Measurements from ENCODE around the gene MT3. TPM values are rescaled to one million over a fixed set of nuclear protein-coding genes. Genes with fewer than 3 reads are reported as not detected.

The MT3 gene
- total RNA-seq, 6 experiments from 2014 or later: not detected

GRCh38 chr16:56549161-56549560 is 40.2 kb upstream of the MT3 start:
- H3K4me1 Mint-ChIP-seq (ENCODE audit: low read depth): peaks cover 32% of the 10 kb centered on the region

DNA sequence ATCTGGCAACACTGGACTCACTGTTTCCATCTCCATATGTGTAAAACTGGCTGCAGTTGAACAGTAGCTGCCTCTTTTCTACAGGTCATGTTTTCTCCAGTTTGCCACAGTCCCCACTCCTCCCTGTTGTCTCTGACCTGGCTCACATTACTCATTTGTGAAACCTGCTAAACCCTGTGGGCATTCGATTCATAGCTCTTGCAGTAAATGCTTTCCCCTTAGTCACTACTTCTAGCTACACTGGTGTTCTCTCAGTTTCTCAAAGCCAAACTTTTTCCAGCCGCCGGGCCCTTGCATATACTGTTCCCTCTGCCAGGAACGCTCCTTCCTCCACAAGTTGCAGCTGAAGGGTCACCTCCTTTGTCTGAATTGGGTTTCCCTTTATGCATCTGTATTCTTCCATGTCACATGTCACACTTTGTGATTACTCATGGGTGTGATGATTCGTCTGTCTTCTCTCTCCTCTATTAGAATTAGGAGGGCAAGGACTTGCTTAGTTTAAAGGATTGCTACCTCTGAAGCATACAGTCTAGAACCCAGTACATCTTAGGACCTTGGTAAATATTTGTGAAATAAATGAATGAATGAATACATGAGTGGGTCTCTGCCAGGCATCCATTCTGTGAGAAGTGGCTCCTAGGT is 39.5 kb upstream of the MT3 start:
- peaks cover 32% of the 10 kb centered on the region for H3K4me1 Mint-ChIP-seq (ENCODE audit: low read depth)
- H3K27ac Mint-ChIP-seq: no peak overlapping the region
- TF ChIP-seq, protein P1, sequence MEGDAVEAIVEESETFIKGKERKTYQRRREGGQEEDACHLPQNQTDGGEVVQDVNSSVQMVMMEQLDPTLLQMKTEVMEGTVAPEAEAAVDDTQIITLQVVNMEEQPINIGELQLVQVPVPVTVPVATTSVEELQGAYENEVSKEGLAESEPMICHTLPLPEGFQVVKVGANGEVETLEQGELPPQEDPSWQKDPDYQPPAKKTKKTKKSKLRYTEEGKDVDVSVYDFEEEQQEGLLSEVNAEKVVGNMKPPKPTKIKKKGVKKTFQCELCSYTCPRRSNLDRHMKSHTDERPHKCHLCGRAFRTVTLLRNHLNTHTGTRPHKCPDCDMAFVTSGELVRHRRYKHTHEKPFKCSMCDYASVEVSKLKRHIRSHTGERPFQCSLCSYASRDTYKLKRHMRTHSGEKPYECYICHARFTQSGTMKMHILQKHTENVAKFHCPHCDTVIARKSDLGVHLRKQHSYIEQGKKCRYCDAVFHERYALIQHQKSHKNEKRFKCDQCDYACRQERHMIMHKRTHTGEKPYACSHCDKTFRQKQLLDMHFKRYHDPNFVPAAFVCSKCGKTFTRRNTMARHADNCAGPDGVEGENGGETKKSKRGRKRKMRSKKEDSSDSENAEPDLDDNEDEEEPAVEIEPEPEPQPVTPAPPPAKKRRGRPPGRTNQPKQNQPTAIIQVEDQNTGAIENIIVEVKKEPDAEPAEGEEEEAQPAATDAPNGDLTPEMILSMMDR (IDR thresholded peaks at IDR 0.05): no peak
- no peaks in the 10 kb centered on the region for H3K9me3 Mint-ChIP-seq
- H3K36me3 Mint-ChIP-seq (ENCODE audit: low read depth): no peaks in the 10 kb centered on the region
- H3K27me3 Mint-ChIP-seq (ENCODE audit: insufficient read depth): peaks cover 22% of the 10 kb centered on the region
- no peak overlapping the region for H3K4me3 Mint-ChIP-seq
- peak; percentile 25 for DNase-seq

More at GRCh38 chr16:56549161-56549560, 40.2 kb upstream of the MT3 start:
- no peak for DNase-seq
- Mint-ChIP-seq H3K27ac (no peak overlapping the region), H3K9me3 (no peaks in the 10 kb centered on the region), H3K4me3 (no peak overlapping the region), H3K36me3 (ENCODE audit: low read depth) (no peaks in the 10 kb centered on the region), H3K27me3 (ENCODE audit: insufficient read depth) (peaks cover 16% of the 10 kb centered on the region)
- TF ChIP-seq, protein P1 (IDR thresholded peaks at IDR 0.05): no peak

DNA sequence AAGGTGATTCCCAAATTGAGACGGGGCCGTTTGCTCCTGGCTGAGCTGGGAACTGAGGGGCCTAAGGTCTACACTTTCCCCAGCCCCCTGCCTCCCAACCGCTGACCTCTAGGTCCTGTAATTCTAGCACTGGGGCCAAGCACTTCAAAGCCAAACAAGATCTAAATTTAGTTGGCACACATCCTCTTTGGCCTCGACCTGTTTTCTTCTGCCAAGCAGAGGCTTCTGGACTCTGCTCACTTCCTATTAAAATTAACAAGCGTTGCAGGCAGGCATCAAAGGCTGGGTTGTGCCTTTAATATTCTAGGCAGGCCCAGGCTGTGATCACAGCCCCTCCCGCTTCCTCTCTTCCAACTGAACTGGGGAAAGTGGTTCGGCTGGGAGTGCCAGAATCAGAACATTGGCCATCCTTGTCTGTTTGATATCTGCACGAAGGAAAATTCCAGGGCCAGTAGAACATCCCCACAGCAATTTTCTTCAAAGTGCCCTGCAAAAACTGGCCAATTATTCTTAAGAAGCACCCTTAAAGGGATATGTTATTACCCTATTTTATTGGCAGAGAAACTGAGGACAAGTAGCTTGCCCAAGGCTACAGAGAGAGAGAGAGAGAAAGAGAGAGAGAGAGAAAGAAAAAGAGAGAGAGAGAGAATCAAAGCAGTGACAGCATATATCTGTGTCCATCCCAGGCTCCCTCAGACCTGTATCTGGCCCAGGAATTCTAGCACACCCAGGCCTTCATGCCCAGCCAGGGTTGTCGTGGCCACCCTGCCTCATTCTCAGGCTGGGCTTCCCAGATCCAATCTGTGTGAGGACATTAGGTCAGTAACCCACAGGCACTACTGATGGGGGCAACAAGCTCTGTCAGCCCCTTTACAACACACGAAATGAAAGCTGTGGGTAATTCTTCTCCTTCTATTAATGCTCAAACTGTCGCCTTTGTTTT is 37.3 kb upstream of the MT3 start:
- Mint-ChIP-seq H3K4me1 (ENCODE audit: low read depth) (peaks cover 29% of the 10 kb centered on the region), H3K27me3 (ENCODE audit: insufficient read depth) (peaks cover 33% of the 10 kb centered on the region), H3K36me3 (ENCODE audit: low read depth) (no peaks in the 10 kb centered on the region), H3K4me3 (no peak overlapping the region), H3K9me3 (no peaks in the 10 kb centered on the region), H3K27ac (no peak overlapping the region)
- DNase-seq: no peak
- TF ChIP-seq, protein P1 (IDR thresholded peaks at IDR 0.05): no peak

DNA sequence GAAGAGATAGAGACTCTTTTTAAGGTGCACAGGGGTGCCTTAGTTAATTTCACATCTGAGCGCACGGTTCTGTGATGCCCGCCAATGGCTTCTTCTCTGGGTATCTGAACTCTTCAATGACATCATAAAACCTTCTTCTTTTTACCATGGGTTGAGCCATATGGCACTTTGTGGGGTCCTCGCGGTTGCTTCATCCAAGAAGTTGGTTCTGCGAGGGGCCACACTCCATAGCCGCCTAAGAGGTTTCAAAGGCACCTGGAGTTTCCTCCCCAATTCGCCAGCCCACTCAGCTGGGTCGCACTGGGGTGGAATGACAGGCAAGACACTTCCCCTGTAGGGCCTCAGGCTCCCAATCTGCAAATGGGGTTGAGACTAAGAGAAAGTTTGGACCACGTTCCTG is 34.9 kb upstream of the MT3 start:
- DNase-seq: no peak
- Mint-ChIP-seq H3K36me3 (ENCODE audit: low read depth) (no peaks in the 10 kb centered on the region), H3K9me3 (no peaks in the 10 kb centered on the region), H3K4me1 (ENCODE audit: low read depth) (peaks cover 29% of the 10 kb centered on the region), H3K4me3 (no peak overlapping the region), H3K27ac (no peak overlapping the region), H3K27me3 (ENCODE audit: insufficient read depth) (peaks cover 32% of the 10 kb centered on the region)
- TF ChIP-seq, protein P1 (IDR thresholded peaks at IDR 0.05): no peak

DNA sequence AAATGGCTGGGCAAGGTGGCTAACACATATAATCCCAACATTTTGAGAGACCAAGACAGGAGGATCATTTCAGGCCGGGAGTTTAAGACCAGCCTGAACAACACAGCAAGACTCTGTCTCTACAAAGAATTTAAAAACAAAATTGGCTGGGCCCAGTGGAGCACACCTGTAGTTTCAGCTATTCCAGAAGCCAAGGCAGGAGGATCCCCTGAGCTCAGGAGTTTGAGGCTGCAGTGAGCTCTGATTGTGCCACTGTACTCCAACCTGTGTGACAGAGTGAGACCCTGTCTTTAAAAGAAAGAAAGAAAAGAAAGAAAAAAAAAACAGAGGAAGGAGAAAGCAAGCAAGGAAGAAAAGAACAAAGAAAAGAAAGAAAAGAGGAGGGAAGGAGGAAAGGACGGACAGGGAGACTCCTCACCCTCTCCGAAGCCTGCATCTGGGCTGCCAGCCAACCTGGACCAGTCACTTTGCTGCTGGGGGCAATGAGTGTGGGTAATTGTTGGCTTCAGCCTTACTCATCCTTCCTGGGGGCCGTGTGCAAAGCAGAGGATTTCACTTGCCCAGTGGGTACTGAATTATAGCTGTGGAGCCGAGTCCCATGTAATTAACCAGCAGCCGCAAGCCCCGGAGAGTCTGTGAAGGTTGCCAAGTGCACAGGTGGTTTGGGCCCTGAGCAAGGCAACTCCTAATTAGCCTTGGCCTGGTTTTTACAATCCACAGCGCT is 31.1 kb upstream of the MT3 start:
- H3K27me3 Mint-ChIP-seq (ENCODE audit: insufficient read depth): peaks cover 37% of the 10 kb centered on the region
- H3K4me3 Mint-ChIP-seq: no peak overlapping the region
- no peak overlapping the region for H3K27ac Mint-ChIP-seq
- TF ChIP-seq, protein P1 (IDR thresholded peaks at IDR 0.05): no peak
- H3K4me1 Mint-ChIP-seq (ENCODE audit: low read depth): peaks cover 15% of the 10 kb centered on the region
- H3K9me3 Mint-ChIP-seq: no peaks in the 10 kb centered on the region
- peak; percentile 82 for DNase-seq
- no peaks in the 10 kb centered on the region for H3K36me3 Mint-ChIP-seq (ENCODE audit: low read depth)

All from HFFc6 (cell line).